HG02970 (cell line): ENCODE data around the gene DNAJC28.
"Not testable (repeated sequence)": the region's sequence is repeated elsewhere in the genome, so short reads cannot be mapped to it uniquely, and the experiment has no call there.

Experiments used
- ATAC-seq: cut with Tn5 transposase; IDR thresholded peaks from one replicate; pipeline ENCODE4 v1.9.1; 2021; ENCODE audit warnings: mild to moderate bottlenecking, moderate library complexity, moderate number of reproducible peaks; ENCODE audit not compliant: unreplicated experiment, low FRiP score

DNAJC28 gene

GRCh38 chr21:33491373-33492102 lies at the start of gene DNAJC28:
Gene DNAJC28 (minus strand): TSS chr21:33491716. CDS start chr21:33489393, 2,323 bp downstream.
- peak; percentile 97 for ATAC-seq

GRCh38 chr21:33541105-33541711 lies 49.7 kb upstream of the DNAJC28 start:
- ATAC-seq, result no peak

DNA sequence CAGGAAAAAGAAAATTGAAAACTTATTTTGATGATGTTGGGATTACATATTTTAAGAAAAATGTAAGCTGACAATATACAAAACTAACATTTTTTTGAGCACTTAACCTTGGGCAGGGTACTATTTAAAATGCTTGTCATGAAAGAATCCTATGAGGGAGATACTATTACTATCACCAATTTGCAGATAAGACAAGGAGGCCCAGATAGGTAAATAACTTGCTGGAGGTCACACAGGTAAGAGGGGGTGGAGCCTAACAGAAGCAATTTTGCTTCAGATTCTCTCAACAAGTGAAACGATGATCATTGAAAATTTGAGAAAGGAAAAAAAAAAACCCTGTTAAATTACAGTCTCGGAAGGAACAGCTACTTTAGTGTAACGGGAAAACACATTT lies 49.2 kb upstream of the DNAJC28 start:
- ATAC-seq, result no peak

- ATAC-seq, result no peak
Observed at GRCh38 chr21:33539616-33540015, 48.1 kb upstream of the DNAJC28 start.

DNA sequence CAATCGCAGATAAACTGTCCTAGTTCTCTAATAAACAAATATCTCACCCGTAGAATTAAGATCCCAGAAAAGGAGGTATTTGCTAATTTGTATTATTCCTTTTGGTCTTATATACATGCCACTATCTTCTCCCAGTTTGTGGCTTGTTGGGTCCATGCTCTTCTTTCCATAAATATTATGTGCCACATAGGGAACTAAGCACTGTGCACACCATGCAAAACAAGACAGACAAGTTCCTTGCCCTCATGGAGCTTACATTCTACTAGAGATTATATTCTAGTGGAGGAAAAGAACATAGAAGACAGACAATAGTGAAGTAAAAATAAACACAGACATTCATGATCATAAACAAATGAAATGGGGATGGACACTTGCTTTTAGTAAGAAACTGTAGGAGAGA lies 45.7 kb upstream of the DNAJC28 start:
- no peak for ATAC-seq

DNA sequence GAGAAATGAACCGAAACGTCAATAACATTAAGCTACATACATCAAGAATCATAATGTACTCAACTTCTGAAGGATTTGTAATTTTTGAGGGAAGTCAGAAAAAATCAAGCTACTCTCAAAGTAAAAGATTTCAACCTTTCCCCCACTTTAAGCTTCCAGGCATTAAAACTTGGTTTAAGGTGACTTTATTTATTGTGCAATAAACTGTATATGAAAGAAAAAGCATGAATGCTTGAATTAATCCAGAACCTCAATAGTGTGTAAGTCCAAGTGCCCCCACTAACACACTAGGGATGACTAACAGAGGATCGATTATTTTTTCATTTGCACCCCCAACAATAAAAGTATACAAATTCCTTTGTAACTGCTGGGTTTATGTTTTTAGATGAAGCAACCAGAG lies 39.5 kb upstream of the DNAJC28 start:
- ATAC-seq, result no peak

DNA sequence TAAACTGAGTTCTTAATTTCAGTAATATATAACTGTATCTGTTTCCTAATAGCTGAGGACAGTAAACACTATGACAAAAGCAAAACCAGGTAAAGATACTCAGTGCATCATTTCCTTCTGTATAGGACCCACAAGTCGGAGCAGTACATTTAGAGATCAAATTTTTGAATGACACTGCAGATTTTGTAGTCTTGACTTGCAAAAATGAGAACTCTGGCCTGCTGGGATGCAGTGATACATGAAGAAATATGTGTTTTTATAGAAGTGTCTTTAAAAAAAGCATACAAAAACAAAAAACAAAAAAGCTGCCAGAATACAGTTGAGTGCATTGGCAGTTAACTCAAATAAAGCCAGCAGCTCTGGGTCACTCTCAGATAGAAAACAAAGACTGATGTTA lies 31.4 kb upstream of the DNAJC28 start:
- no peak for ATAC-seq

GRCh38 chr21:33522297-33522952 lies 30.9 kb upstream of the DNAJC28 start:
- ATAC-seq, result no peak

- no peak for ATAC-seq
Observed at GRCh38 chr21:33518899-33519298, 27.4 kb upstream of the DNAJC28 start.

DNA sequence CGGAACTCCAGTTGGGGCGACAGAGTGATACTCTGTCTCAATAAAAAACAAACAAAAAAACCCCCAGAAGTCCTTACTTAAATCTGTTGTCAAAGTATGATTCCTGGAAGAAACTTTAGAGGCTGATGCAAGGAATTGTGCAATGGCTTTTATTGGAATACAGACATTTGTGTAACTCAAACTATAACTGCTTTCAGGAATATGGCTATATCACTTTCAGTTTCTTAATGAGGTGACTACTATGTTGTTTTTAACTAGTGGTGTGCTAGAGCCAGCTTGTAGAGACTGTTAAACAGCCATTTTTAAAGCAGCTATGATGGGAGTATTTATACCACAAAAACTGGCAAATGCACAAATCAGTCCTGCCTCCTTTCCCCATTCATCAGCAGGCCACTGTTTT lies 22.7 kb upstream of the DNAJC28 start:
- no peak for ATAC-seq

DNA sequence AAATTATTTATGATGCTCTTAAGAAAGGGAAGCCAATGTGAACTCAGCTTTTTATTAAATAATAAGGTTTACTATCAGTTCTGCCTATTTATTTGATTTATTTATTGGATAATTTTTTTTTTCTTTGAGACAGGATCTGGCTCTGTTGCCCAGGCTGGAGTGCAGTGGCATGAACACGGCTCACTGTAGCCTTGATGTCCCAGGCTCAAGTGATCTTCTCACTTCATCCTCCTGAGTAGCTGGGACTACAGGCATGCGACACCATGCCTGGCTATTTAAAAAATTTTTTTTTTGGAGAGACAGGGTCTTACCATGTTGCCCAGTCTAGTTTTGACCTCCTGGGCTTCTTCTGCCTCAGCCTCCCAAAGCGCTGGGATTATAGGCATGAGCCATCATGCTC lies 21.0 kb upstream of the DNAJC28 start:
- ATAC-seq, result no peak

GRCh38 chr21:33511639-33512038 lies 20.1 kb upstream of the DNAJC28 start:
- ATAC-seq, result no peak

DNA sequence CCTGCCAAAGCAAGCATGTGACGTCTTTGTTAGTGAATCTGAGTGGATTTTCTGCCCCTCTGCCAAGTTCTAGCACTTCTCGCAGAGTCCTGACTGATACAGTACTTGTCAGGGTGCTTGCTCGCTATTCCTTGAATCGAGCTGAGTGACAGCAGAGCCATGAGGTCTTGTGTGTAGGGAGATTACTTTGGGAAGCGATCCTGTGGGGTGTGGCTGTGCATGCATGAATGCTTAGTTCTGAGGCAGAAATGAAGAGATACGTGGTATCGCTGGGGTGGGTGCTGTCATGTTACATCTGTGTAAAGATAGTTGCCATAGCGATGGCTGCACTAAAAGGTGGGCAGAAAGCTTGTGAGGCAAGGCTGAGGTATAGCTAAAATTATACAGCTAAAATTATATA lies 19.3 kb upstream of the DNAJC28 start:
- ATAC-seq, result no peak

DNA sequence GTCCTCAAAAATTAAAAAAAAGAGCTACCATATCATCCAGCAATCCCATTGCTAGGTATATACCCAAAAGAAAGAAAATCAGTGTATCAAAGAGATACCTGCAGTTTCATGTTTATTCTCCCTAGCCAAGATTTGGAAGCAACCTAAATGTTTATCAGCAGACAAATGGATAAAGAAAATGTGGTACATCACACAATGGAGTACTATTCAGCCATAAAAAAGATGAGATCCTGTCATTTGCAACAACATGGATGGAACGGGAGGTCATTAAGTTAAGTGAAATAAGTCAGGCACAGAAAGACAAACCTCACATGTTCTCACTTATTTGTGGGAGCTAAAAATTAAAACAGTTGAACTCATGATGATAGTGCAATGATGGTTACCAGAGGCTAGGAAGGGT lies 15.5 kb upstream of the DNAJC28 start:
- not testable (repeated sequence) for ATAC-seq

DNA sequence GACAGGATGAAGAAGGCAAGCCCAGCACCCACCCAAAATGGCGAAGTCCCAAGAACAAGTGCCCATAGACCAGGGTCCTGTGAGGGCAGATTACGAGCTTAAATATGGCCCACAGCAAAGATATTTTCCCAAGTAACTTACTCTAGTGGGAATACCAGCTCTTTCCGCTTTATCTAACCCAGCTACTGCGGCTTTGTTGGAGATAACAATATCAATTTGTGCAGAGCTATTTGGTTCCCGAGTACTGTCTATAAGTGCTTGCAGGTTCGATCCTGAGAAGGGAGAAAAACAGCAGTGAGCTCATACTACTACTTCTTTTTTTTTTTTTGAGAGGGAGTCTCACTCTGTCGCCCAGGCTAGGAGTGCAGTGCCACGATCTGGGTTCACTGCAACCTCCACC lies 14.3 kb upstream of the DNAJC28 start:
- ATAC-seq, result no peak

- no peak for ATAC-seq
Observed at GRCh38 chr21:33496345-33496744, 4.8 kb upstream of the DNAJC28 start.

GRCh38 chr21:33495743-33496142 lies 4.2 kb upstream of the DNAJC28 start:
- no peak for ATAC-seq

DNA sequence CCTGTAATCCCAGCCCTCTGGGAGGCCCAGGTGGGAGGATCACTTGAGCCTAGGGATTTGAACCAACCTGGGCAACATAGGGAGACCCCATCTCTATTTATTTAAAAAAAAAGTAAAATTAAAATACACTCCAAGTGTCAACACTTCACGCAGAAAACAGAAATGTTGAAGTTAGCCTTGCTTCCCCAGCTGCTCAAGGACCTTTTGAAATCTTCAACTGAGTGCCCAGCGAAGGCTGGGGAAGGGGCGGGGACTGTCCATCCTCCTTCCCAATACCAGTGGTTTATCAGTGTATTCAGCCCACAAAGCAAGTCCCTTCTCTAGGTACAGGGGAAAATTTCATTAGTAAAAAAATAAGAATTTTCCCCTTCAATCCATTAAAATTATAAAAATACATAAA lies 2.2 kb upstream of the DNAJC28 start:
- ATAC-seq, result no peak

DNA sequence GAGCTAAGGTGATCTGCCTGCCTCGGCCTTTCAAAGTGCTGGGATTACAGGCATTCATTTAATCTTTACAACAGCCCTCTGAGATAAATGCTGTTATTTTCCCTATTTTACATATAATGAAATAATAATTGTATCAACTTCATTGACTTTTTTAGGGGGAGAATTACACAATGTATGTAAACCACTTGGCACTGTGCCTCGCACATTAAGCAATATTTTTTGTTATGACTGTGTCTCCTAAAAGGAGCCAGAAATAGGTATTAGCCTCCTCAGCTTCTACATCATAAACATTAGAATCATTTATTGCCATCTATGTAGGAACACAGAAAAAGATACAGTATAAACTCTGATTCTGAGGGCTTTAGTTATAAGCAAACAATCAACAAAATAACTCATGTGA lies 1.1 kb upstream of the DNAJC28 start:
- no peak for ATAC-seq

DNA sequence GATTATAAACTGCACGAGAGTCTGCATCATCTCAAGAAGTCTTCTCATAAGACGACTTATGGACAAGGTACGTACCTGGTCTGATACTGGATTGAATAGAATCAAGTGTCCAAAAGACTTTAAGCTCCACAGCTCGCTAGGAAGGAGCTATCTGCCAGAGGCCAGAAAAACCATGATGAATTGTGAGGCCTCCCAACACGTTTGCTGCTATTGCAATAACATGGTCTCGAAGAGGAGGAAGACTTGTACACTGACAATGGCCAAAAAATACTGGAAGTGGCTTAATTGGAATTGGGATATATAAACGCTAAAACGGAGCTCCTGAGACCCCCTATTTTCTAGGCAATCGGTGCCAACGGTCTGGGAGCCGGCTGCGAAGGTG lies 534 bp downstream of the DNAJC28 start:
- ATAC-seq, result no peak

DNA sequence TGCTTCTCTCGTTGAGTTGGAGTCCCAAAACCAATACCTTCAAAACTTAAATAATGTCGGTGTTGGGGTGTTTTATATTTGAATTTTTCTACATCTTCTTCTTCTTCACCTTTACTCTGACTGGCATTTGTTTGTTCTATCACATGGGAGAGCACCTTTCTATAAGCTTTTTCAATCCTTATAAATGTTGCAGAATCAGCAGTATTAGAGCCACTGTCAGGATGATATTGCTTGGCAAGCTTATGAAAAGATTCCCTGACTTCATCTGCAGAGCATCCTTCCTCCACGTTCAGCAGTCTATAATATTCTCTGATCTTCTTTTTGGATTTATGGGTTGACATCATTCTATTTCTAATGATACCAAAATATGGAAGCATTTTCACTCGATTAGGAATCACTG lies 2.6 kb downstream of the DNAJC28 start:
- ATAC-seq, result no peak

GRCh38 chr21:33487996-33488395 lies 3.5 kb downstream of the DNAJC28 start:
- no peak for ATAC-seq
